Sciatic nerve (tissue), 2 donors: ENCODE measurements around the gene SPSB4. TPM values are rescaled to one million over a fixed set of nuclear protein-coding genes. Genes with fewer than 3 reads are reported as not detected.

Source experiments
- ATAC-seq: fragments of 200-7000 bp; cut with Tn5 transposase; one replicate; pipeline ENCODE4 v1.9.1; 2020; ENCODE audit warnings: mild to moderate bottlenecking, moderate library complexity
- DNase-seq: peaks from one replicate; pipeline ENCODE4 v3.0.0-alpha.2; 2020; ENCODE audit warnings: low spot score
- intact Hi-C: fragments of 100-400 bp; cut with DNase I; formaldehyde crosslinking; loops from one replicate; pipeline ENCODE4 v1.14.2; 2022
- total RNA-seq: library from RNA; stranded (reverse); fragmentation: NEBNext Ultra II Directional; extraction: Animal tissue kit (Norgen Biotek cat#: 25700); gene quantifications from one replicate; pipeline ENCODE4 v1.2.1, GENCODE V29; 2021
- donor health status: DM: no; HTN: no; CAD: no.
- donor health status: DM: no; HTN: no; CAD: no.

Gene SPSB4
- total RNA-seq, 1 donor from 2014 or later, result 0.36 TPM

- ATAC-seq, result no peak
Observed at GRCh38 chr3:141174674-141175073, 123.5 kb downstream of the SPSB4 start.

DNA sequence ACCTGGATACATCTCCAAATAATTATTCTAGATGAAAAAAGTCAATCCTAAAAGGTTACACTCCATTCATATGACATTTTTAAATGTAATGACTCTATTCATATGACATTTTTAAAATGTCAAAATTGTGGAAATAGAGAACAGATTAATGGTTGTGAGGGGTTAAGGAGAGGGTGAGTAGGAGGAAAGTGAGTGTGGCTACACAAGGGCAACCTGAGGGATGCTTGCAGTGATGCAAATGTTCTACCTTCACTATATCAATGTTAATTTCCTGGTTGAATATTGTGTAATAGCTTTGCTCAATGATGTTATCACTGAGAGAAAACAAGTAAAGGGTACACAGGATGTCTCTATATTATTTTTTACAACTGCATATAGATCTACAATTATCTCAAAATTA is 125.6 kb downstream of the SPSB4 start:
- no peak for ATAC-seq
- no peak for DNase-seq
- intact Hi-C loops, result no loop called here

More at GRCh38 chr3:141174674-141175073, 123.5 kb downstream of the SPSB4 start:
- no peak for DNase-seq
- intact Hi-C loops, result no loop called here

GRCh38 chr3:141178026-141178425 is 126.9 kb downstream of the SPSB4 start:
- DNase-seq (no peak), ATAC-seq (no peak)
- intact Hi-C loops, result no loop called here

DNA sequence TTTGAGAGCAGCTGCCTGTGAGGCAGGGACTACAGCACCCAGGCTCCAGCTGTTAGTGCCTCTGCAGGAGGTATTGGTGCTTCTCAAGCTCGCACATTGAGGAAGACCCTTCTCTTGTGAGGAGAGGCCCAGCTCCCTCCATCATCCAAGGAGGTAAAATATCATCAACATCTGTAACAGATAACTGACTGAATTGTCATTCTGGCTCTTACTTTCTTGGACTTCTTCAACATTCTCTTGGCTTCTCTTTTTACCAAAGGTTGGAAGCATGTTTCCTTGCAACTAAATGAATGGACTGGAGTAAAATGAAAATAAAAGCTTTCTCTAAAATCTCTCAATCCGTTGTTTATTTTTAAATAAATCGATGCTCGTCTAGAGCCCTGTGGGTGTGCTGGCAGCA is 127.4 kb downstream of the SPSB4 start:
- intact Hi-C loops, result no loop called here
- ATAC-seq (no peak), DNase-seq (no peak)

DNA sequence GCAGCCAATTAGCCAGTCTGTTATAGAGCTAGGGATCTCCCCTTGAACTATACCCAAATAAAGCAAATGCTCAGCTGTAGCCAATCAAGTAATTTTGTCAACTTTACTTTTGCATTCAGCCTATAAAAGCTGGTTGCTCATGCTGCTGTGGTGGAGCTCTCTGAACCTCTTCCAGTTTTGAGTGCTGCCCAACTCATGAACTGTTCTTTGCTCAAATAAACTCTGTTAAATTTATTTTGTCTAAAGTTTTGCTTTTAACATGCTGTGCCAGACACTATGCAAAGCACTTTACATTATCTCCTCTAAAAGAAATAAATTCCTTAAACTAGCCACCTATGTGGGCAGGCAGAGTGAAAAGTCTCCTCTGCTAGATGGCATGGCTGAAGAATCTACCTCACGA is 128.8 kb downstream of the SPSB4 start:
- DNase-seq (no peak), ATAC-seq (no peak)
- intact Hi-C loops, result no loop called here

- intact Hi-C loops, result no loop called here
- ATAC-seq, result no peak
- DNase-seq, result no peak
Observed at GRCh38 chr3:141181196-141181595, 130.0 kb downstream of the SPSB4 start.

GRCh38 chr3:141181819-141182218 is 130.7 kb downstream of the SPSB4 start:
- intact Hi-C loops, result no loop called here
- ATAC-seq, result no peak
- DNase-seq, result no peak

- intact Hi-C loops, result no loop called here
- ATAC-seq, result no peak
Observed at GRCh38 chr3:141183606-141184005, 132.5 kb downstream of the SPSB4 start.

GRCh38 chr3:141184430-141184829 is 133.3 kb downstream of the SPSB4 start:
- DNase-seq, result no peak
- intact Hi-C loops, result no loop called here
- no peak for ATAC-seq

More at GRCh38 chr3:141183606-141184005, 132.5 kb downstream of the SPSB4 start:
- DNase-seq, result no peak

DNA sequence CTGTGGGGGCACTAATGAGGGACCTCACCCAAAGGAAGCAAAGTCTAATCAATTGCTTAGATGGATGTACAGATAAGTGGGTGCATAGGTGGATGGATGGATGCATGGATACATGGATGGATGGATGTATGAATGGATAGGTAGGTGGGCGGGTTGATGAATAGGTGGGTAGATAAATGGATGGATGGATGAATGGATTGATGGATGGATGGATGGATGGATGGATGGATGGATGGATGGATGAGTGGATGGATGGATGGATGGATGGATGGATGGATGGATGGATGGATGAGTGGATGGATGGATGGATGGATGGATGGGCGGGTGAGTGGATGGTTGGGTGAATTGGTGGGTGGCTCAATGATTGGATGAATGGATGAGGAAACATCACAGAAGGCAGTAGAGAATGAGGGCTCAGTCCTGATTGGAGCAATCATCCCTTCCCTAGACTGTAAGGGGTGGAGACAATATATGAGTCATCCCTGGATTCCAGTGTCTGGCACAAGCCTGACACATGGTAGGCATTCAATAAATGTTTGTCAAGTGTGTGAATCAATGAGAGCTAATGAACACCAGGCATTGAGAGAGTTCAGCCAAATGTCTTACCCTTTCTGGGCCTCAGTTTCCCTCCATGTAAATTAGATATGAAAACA is 140.1 kb downstream of the SPSB4 start:
- intact Hi-C loops, result no loop called here
- ATAC-seq (no peak), DNase-seq (no peak)

DNA sequence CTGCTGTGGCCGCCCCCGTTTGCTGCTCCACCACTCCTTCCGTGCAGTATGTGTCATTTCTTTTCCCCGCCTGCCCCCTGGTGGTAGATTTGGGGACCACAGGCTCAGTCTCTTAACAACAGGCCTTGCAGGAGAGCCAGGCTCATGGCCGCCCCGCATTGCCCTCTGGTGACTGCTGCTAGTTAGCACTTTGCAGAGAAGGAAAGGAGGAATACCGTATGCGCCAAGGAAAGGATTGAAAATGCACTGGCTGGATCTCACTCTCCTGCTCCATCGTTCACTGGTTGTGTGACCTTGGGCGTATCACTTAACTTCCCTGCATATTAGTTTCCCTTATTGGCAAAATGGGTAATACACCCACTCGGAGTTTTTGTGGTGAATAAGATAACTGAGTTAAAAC is 141.2 kb downstream of the SPSB4 start:
- peak; percentile 99 for DNase-seq
- intact Hi-C loops, result no loop called here
- peak; percentile 99 for ATAC-seq

DNA sequence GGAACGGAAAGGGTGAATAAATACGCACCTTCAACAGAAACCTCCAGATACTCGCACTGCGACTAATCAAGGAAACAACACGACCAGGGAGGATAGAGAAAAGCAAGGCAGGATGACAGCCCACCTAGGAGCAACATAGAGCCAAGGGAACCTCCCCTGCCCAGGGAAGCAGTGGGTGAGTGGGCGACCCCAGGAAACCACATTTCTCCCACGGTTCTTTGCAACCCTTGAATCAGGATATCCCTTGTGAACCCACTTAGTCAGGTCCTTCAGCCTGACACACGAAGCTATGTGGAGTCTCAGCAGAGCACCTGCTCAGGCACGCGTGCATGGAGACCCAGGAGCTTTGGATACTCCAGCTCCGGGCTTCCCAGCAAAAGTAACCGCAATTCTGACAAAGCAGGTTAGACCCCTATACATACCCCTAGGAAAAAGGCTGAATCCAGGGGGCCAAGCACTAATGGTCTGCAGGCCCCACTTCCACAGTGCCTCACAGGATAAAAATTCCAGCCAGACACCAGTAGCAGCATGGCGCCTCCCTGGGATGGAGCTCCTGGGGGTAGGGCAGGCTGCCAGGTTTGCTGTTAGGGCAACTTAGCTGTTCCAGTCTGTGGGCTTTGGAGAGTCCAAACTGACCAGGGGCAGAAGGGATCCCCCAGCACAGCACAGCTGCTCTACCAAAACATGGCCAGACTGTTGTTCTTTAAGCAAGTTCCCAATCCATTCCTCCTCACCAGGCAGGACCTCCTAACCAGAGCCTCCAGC is 142.1 kb downstream of the SPSB4 start:
- DNase-seq (no peak), ATAC-seq (no peak)
- intact Hi-C loops, result no loop called here

Other genes with a start within 250 kb of the SPSB4 start
- 96.6 TPM for gene SLC25A36, start 109.5 kb upstream of the SPSB4 start, total RNA-seq
- gene PXYLP1, start 180.5 kb downstream of the SPSB4 start, total RNA-seq, result 13.5 TPM